Measurements from ENCODE around the gene HLF. TPM values are rescaled to one million over a fixed set of nuclear protein-coding genes. Genes with fewer than 3 reads are reported as not detected.

HLF gene
- total and polyA plus RNA-seq, 4 donors: 8.0 to 59.3 (median 24.6) TPM

- no peaks in the 10 kb centered on the region for H3K27me3 ChIP-seq (ENCODE audit: control insufficient read depth in 4 of 4, insufficient read depth in 4 of 4, low read length in 3 of 4)
- TF ChIP-seq FOXA2 (IDR thresholded peaks at IDR 0.05) (no peak), ZBTB33 (IDR thresholded peaks at IDR 0.05) (no peak), MAX (IDR thresholded peaks at IDR 0.05) (no peak), YY1 (IDR thresholded peaks at IDR 0.05) (no peak), CTCF (IDR thresholded peaks at IDR 0.05; ENCODE audit: low read depth, low read length, missing input control) (no peak), RAD21 (IDR thresholded peaks at IDR 0.05) (no peak), HNF4A (conservative IDR thresholded peaks at IDR 0.05) (no peak), EGR1 (IDR thresholded peaks at IDR 0.05; ENCODE audit: low read depth in 2 of 2) (no peak), ATF3 (IDR thresholded peaks at IDR 0.05) (no peak), RXRA (IDR thresholded peaks at IDR 0.05) (no peak), GABPA (IDR thresholded peaks at IDR 0.05 in 1 of 2, conservative IDR thresholded peaks at IDR 0.05 in 1 of 2) (no peak), NR2F2 (IDR thresholded peaks at IDR 0.05) (no peak), REST (IDR thresholded peaks at IDR 0.05) (no peak), FOXA1 (IDR thresholded peaks at IDR 0.05) (no peak)
- 88% methylated on average over 4 of the region's 4 CpGs for WGBS
- no peak overlapping the region for H3K9ac ChIP-seq (ENCODE audit: low read depth in 1 of 2, low read length in 2 of 2)
- peaks cover 0 to 8% (median under 1%) of the 10 kb centered on the region in 4 donors for H3K4me1 ChIP-seq (ENCODE audit: control insufficient read depth in 4 of 4, insufficient read depth in 4 of 4, low read length in 3 of 4)
- no peak for DNase-seq (ENCODE audit: low spot score)
- no peaks in the 10 kb centered on the region for H3K36me3 ChIP-seq (ENCODE audit: control insufficient read depth in 4 of 4, insufficient read depth in 3 of 4, low read depth in 1 of 4, low read length in 3 of 4)
- no peak overlapping the region for H3K4me3 ChIP-seq (ENCODE audit: low read depth in 1 of 3, low read length in 3 of 3)
- no peak overlapping the region for H3K27ac ChIP-seq (ENCODE audit: low read depth in 1 of 2, low read length in 2 of 2)
- H3K9me3 ChIP-seq (ENCODE audit: control insufficient read depth in 4 of 4, low read length in 3 of 4): no peaks in the 10 kb centered on the region
Measured at GRCh38 chr17:55334285-55334684, 69.5 kb downstream of the HLF start.

- 82% methylated on average over 6 of the region's 6 CpGs for WGBS
- no peak for TF ChIP-seq FOXA1 (IDR thresholded peaks at IDR 0.05)
- TF ChIP-seq MAX (IDR thresholded peaks at IDR 0.05): no peak
- TF ChIP-seq EGR1 (IDR thresholded peaks at IDR 0.05; ENCODE audit: low read depth in 2 of 2): no peak
- TF ChIP-seq RXRA (IDR thresholded peaks at IDR 0.05): no peak
- Histone ChIP-seq H3K27ac (ENCODE audit: low read depth in 1 of 2, low read length in 2 of 2) (no peak overlapping the region), H3K9me3 (ENCODE audit: control insufficient read depth in 4 of 4, low read length in 3 of 4) (no peaks in the 10 kb centered on the region), H3K4me3 (ENCODE audit: low read depth in 1 of 3, low read length in 3 of 3) (no peak overlapping the region), H3K36me3 (ENCODE audit: control insufficient read depth in 4 of 4, insufficient read depth in 3 of 4, low read depth in 1 of 4, low read length in 3 of 4) (no peaks in the 10 kb centered on the region), H3K9ac (ENCODE audit: low read depth in 1 of 2, low read length in 2 of 2) (no peak overlapping the region), H3K27me3 (ENCODE audit: control insufficient read depth in 4 of 4, insufficient read depth in 4 of 4, low read length in 3 of 4) (no peaks in the 10 kb centered on the region), H3K4me1 (ENCODE audit: control insufficient read depth in 4 of 4, insufficient read depth in 4 of 4, low read length in 3 of 4) (peaks cover 0 to 6% (median under 1%) of the 10 kb centered on the region in 4 donors)
- no peak for DNase-seq (ENCODE audit: low spot score)
Measured at GRCh38 chr17:55334881-55335540, 70.3 kb downstream of the HLF start.

All from liver (tissue), 9 donors.